HepG2 (cell line): ENCODE data around the gene COL5A2. TPM values are rescaled to one million over a fixed set of nuclear protein-coding genes. Genes with fewer than 3 reads are reported as not detected.

Experiments used
- DR1 ChIP-seq: sonication (generic); formaldehyde crosslinking; IDR thresholded peaks from 2 replicates; pipeline ENCODE4 v1.8.0; 2021; ENCODE audit warnings: mild to moderate bottlenecking, missing genetic modification reagents, inconsistent platforms
- MTF1 ChIP-seq: sonication (generic); formaldehyde crosslinking; IDR thresholded peaks from 2 replicates; pipeline ENCODE4 v1.5.0; 2020; ENCODE audit warnings: missing genetic modification reagents
- ZNF550 ChIP-seq: sonication (generic); formaldehyde crosslinking; IDR thresholded peaks from 2 replicates; pipeline ENCODE4 v1.4.0; 2020; ENCODE audit warnings: mild to moderate bottlenecking, missing genetic modification reagents, borderline replicate concordance
- ZSCAN20 ChIP-seq: sonication (generic); formaldehyde crosslinking; IDR thresholded peaks from 2 replicates; pipeline ENCODE4 v1.4.0; 2020; ENCODE audit warnings: missing genetic modification reagents, mild to moderate bottlenecking, borderline replicate concordance
- polyA plus RNA-seq, 8 experiments: library from polyadenylated mRNA; depleted of rRNA in 3 of 8; stranded (reverse) in 7 of 8; unstranded in 1 of 8; fragments of >200 nt; fragmentation: Illumina TruSeq in 4 of 8; extraction: Trizol in 4 of 8; gene quantifications; 2 replicates each; pipeline versions ENCODE4 v1.2.1 to v1.2.3, GENCODE V29; 2011 to 2016; ENCODE audit warnings: low read depth in 4 of 8, missing spikeins in 1 of 8, mixed read lengths in 1 of 8; ENCODE audit not compliant: insufficient read depth in 1 of 8
- total RNA-seq, 5 experiments: library from RNA; depleted of rRNA; stranded (reverse); fragments of >200 nt; fragmentation: Illumina TruSeq; extraction: Trizol; gene quantifications; 2 replicates each; pipeline ENCODE4 v1.2.3, GENCODE V29; 2016; ENCODE audit warnings: low read depth in 1 of 5
- TF ChIP-seq, protein P1 (sequence below): sonication (generic); formaldehyde crosslinking; IDR thresholded peaks from 2 replicates; pipeline ENCODE4 v1.5.0; 2020; ENCODE audit warnings: mild to moderate bottlenecking, missing genetic modification reagents, borderline replicate concordance
- TF ChIP-seq, protein P2 (sequence below): sonication (generic); formaldehyde crosslinking; IDR thresholded peaks from 2 replicates; pipeline ENCODE4 v1.4.0; 2020; ENCODE audit warnings: missing genetic modification reagents

Gene COL5A2
- total and polyA plus RNA-seq, 2 of the 13 experiments (the other 11 are each of a cell fraction or from before 2014, with no cell fraction given) = 0.83 to 1.5 TPM

- TF ChIP-seq, protein P1, sequence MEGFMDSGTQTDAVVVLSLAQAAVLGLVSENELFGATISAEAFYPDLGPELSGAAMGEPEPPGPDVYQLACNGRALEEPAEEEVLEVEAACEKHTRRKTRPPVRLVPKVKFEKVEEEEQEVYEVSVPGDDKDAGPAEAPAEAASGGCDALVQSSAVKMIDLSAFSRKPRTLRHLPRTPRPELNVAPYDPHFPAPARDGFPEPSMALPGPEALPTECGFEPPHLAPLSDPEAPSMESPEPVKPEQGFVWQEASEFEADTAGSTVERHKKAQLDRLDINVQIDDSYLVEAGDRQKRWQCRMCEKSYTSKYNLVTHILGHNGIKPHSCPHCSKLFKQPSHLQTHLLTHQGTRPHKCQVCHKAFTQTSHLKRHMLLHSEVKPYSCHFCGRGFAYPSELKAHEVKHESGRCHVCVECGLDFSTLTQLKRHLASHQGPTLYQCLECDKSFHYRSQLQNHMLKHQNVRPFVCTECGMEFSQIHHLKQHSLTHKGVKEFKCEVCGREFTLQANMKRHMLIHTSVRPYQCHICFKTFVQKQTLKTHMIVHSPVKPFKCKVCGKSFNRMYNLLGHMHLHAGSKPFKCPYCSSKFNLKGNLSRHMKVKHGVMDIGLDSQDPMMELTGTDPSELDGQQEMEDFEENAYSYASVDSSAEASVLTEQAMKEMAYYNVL (CRISPR knock-in tag) = no peak
- TF ChIP-seq MTF1 = no peak
- TF ChIP-seq, protein P2, sequence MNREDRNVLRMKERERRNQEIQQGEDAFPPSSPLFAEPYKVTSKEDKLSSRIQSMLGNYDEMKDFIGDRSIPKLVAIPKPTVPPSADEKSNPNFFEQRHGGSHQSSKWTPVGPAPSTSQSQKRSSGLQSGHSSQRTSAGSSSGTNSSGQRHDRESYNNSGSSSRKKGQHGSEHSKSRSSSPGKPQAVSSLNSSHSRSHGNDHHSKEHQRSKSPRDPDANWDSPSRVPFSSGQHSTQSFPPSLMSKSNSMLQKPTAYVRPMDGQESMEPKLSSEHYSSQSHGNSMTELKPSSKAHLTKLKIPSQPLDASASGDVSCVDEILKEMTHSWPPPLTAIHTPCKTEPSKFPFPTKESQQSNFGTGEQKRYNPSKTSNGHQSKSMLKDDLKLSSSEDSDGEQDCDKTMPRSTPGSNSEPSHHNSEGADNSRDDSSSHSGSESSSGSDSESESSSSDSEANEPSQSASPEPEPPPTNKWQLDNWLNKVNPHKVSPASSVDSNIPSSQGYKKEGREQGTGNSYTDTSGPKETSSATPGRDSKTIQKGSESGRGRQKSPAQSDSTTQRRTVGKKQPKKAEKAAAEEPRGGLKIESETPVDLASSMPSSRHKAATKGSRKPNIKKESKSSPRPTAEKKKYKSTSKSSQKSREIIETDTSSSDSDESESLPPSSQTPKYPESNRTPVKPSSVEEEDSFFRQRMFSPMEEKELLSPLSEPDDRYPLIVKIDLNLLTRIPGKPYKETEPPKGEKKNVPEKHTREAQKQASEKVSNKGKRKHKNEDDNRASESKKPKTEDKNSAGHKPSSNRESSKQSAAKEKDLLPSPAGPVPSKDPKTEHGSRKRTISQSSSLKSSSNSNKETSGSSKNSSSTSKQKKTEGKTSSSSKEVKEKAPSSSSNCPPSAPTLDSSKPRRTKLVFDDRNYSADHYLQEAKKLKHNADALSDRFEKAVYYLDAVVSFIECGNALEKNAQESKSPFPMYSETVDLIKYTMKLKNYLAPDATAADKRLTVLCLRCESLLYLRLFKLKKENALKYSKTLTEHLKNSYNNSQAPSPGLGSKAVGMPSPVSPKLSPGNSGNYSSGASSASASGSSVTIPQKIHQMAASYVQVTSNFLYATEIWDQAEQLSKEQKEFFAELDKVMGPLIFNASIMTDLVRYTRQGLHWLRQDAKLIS (CRISPR knock-in tag) = no peak
- no peak for TF ChIP-seq ZSCAN20 (CRISPR knock-in tag)
- no peak for TF ChIP-seq DR1 (CRISPR knock-in tag)
- TF ChIP-seq ZNF550 (CRISPR knock-in tag) = no peak
Measured at GRCh38 chr2:189143925-189144324, 35.6 kb downstream of the COL5A2 start (continued).
